ENCODE results near the gene RCC2.

The RCC2 gene

DNA sequence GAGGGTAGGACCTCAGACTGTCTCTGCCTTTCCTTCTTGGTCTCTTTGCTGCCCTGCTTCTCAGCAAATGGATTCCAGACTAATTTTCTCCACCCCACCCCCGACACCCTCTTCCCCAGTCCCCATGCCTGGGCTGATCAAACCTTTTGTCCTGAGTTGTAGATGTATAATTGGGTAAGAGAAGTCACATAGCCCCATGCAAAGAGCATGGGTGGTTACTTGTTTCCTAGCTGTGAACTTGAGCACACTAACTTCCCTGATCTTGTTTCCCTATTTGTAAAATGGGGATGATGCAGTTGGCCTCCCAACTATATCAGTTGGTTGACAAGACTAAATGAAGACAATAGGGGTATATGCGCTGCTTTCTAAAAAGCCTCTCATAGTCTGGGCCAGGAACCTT lies 58.3 kb downstream of the RCC2 start:
- no peak for DNase-seq (ENCODE audit: low read depth in 2 of 2, low spot score in 1 of 2)

- DNase-seq (ENCODE audit: low read depth in 2 of 2, low spot score in 1 of 2): no peak
Measured at GRCh38 chr1:17377325-17377953, 62.0 kb downstream of the RCC2 start.

GRCh38 chr1:17375651-17376050 lies 63.8 kb downstream of the RCC2 start:
- no peak for DNase-seq (ENCODE audit: low read depth in 2 of 2, low spot score in 1 of 2)

GRCh38 chr1:17372955-17373354 lies 66.5 kb downstream of the RCC2 start:
- DNase-seq (ENCODE audit: low read depth in 2 of 2, low spot score in 1 of 2): no peak

DNA sequence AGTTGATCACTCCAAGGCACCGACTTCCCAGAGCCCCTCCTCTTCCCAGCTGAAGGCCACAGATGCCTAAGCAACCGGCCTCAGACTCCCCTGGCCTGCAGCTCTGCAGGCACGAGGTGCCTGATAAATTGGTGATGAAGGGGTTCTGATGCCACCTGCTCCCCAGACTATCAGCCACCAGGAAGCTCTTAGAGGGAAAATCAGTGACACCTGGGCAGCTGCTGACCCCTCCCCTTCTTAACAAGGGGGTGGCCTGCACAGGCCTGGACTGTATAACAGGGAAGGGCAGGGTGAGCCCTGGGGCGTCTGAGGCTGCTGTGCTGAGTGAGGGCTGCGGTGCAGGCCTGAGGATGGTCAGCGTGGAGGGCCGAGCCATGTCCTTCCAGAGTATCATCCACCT lies 67.6 kb downstream of the RCC2 start, which contains the start of gene PADI6:
Gene PADI6 (plus strand): TSS at position 301 of the 400 bp plus-strand sequence. CDS start 50 bp downstream, at position 351.
- DNase-seq (ENCODE audit: low read depth in 2 of 2, low spot score in 1 of 2): no peak

DNA sequence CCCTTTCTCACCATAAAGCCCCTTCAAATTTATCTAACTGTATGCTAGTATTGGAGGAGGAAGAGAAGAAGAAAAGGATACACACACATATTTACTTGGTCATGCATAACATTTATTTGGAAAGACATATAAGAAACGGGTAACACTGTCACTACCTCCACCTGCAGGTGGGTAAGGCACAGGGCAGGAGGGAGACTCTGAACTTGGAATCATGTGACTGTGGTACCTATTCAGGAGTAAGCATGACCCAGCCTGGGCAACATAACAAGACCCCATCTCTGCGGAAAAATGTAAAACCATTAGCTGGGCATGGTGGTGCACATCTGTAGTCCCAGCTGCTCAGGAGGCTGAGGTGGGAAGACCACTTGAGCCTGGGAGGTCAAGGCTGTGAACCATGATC lies 68.9 kb downstream of the RCC2 start:
- DNase-seq (ENCODE audit: low read depth in 2 of 2, low spot score in 1 of 2): no peak

DNA sequence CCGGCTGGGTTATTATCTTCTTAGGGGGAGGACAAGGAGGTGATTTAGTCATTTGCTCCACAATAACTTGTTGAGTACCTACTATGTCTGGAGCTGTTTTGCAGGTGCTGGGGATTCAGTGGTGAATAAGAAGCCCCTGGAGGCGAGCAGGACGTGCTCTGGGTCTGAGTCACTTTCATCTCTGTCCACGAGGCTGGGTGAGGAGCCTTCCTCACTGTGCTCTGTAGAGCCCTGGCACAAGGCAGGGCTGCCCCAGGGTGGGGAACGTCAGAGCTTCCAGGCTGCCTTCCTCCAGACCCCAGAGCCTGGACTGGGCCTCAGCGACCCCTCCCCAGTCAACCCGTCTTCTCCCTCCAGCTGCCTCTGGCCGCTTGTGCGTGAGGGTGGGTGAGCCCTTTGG lies 70.0 kb downstream of the RCC2 start:
- no peak for DNase-seq (ENCODE audit: low read depth in 2 of 2, low spot score in 1 of 2)

- no peak for DNase-seq (ENCODE audit: low read depth in 2 of 2, low spot score in 1 of 2)
Measured at GRCh38 chr1:17365293-17365692, 74.2 kb downstream of the RCC2 start.

- DNase-seq (ENCODE audit: low read depth in 2 of 2, low spot score in 1 of 2): no peak
Measured at GRCh38 chr1:17363771-17364170, 75.7 kb downstream of the RCC2 start.

DNA sequence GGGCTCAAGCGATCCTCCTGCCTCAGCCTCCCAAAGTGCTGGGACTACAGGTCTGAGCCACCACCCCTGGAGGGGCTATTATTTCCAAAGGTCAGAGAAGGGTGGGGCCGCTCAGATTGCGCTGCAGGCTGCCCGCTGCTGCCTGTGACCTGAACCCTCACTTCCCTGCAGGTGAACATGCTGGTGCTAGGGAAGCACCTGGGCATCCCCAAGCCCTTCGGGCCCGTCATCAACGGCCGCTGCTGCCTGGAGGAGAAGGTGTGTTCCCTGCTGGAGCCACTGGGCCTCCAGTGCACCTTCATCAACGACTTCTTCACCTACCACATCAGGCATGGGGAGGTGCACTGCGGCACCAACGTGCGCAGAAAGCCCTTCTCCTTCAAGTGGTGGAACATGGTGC lies 76.1 kb downstream of the RCC2 start:
- no peak for DNase-seq (ENCODE audit: low read depth in 2 of 2, low spot score in 1 of 2)

DNA sequence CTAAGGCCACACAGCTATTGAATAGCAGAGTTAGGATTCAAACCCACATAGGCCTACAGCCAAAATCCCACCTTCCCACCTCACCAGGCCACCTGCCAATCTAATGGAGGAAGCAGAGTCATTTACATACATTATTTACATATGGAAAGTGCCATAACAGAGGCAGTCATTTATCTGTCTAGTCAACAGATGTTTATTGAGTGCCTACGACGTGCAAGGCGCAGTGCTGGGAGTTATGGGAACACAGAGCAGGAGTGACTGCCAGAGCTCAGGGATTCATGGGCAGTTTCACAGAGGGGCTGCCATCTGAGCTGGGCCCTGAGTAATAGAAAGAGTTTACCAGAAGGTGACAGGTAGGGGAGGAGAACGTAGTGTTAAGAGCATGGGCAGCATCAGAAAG lies 77.8 kb downstream of the RCC2 start:
- DNase-seq (ENCODE audit: low read depth in 2 of 2, low spot score in 1 of 2): no peak

DNA sequence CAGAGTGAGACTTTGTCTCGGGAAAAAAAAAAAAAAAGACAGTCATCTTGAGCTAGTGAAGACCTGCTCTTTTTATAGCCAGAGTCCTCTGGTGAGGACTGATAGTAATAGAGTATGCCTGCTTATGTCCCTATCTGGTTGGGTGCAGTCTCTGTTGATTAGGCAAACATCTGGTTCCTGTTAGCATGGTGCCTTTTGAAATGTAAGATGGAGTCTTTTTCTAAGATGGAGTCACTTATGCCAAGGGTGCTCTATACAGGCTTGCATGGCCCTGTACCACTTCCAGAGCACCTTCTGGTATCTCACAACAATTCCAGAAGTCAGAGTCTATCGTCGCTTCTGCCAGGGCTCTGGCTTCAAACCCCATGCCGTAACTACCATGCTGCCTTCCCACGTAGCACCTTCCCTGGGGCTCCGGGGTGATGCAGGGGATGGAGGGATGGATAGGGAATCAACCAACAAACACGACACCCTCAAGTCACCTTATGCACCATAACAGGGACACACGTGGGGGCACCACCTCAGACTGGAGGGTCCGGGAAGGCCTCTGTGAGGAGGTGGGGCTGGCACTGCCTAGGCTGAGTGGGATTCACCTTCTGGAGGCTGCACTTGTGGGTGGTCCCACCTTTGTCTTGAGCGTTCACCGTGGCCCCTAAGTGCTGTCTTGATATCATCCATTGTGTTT lies 79.1 kb downstream of the RCC2 start:
- DNase-seq (ENCODE audit: low read depth in 2 of 2, low spot score in 1 of 2): no peak

DNA sequence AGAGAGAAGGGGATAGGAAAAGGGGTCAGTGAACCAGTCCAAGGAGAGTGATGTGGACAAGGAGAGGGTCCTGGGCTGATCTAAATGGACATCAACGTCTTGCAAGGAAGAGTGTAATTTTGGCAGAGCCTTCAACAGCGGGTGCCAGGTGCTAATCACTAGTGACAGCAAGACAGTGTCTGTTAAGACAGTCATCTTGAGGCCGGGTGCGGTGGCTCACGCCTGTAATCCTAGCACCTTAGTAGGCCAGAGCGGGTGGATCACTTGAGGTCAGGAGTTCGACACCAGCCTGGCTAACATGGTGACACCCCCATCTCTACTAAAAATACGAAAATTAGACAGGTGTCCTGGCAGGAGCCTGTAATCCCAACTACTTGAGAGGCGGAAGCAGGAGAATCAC lies 79.7 kb downstream of the RCC2 start:
- DNase-seq (ENCODE audit: low read depth in 2 of 2, low spot score in 1 of 2): no peak

DNA sequence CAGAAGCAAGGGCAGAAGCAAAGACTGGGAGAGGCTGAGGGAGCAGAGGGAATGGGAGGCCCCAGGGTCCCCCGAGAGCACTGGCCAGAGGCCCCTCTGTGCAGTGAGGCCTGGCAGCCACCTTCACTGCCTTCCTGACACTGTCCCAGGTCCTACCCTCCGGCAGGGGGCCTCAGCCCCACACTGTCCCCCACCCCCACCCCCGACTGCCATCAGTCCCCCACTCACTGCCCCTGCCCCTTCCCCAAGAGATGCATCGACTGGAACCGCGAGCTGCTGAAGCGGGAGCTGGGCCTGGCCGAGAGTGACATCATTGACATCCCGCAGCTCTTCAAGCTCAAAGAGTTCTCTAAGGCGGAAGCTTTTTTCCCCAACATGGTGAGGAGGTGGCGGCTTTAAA lies 80.4 kb downstream of the RCC2 start:
- no peak for DNase-seq (ENCODE audit: low read depth in 2 of 2, low spot score in 1 of 2)

DNA sequence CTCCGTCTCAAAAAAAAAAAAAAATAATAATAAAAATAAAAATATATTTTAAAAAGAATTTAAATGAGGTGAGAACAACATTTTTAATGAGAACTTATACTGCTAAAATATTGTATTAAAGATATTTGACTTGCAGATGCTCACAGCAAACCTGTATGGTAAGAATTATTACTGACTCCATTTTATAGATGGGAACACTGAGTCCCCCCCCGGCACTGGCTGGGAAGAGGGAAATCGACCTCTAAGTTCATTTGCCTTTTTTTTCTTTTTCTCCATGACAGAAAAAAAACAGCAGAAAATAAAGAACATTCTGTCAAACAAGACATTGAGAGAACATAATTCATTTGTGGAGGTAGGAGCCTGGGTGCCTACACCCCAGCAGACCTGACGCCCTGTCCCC lies 80.9 kb downstream of the RCC2 start:
- DNase-seq (ENCODE audit: low read depth in 2 of 2, low spot score in 1 of 2): no peak

Data from stimulated activated CD8-positive, alpha-beta memory T cell treated with anti-CD3 and anti-CD28 coated beads, Interleukin-4, amount 100 ng/mL, for 1 hour (primary cell).